ENCODE results near the gene SEMA4C.

Gene SEMA4C

GRCh38 chr2:96894151-96894531 lies 24.3 kb upstream of the SEMA4C start:
- no peak for TF ChIP-seq SPI1 (IDR thresholded peaks at IDR 0.05; ENCODE audit: borderline replicate concordance, low read depth)
- TF ChIP-seq REST (IDR thresholded peaks at IDR 0.05; ENCODE audit: insufficient replicate concordance, low read depth): no peak
- TF ChIP-seq POLR2AphosphoS5 (IDR thresholded peaks at IDR 0.05; ENCODE audit: low read depth): no peak
- TF ChIP-seq GABPA (IDR thresholded peaks at IDR 0.05; ENCODE audit: low read depth): no peak
- TF ChIP-seq CTCF (IDR thresholded peaks at IDR 0.05; ENCODE audit: insufficient read depth, low read length): no peak
- DNase-seq (ENCODE audit: low read depth in 1 of 2, low spot score in 1 of 2): no peak
- Histone ChIP-seq H3K4me3 (replicated peaks; ENCODE audit: insufficient read depth, low read length) (no peak overlapping the region), H3K27me3 (ENCODE audit: insufficient read depth, poor library complexity, severe bottlenecking) (peaks cover 3% of the 10 kb centered on the region), H3K27ac (replicated peaks) (no peak overlapping the region)

GRCh38 chr2:96893289-96894150 lies 23.6 kb upstream of the SEMA4C start:
- Histone ChIP-seq H3K27me3 (ENCODE audit: insufficient read depth, poor library complexity, severe bottlenecking) (peaks cover 3% of the 10 kb centered on the region), H3K4me3 (replicated peaks; ENCODE audit: insufficient read depth, low read length) (no peak overlapping the region), H3K27ac (replicated peaks) (no peak overlapping the region)
- TF ChIP-seq SPI1 (IDR thresholded peaks at IDR 0.05; ENCODE audit: borderline replicate concordance, low read depth) (no peak), REST (IDR thresholded peaks at IDR 0.05; ENCODE audit: insufficient replicate concordance, low read depth) (no peak), GABPA (IDR thresholded peaks at IDR 0.05; ENCODE audit: low read depth) (no peak), CTCF (IDR thresholded peaks at IDR 0.05; ENCODE audit: insufficient read depth, low read length) (no peak), POLR2AphosphoS5 (IDR thresholded peaks at IDR 0.05; ENCODE audit: low read depth) (no peak)
- no peak for DNase-seq (ENCODE audit: low read depth in 1 of 2, low spot score in 1 of 2)

- DNase-seq (ENCODE audit: low read depth in 1 of 2, low spot score in 1 of 2): no peak
- no peaks in the 10 kb centered on the region for H3K27me3 ChIP-seq (ENCODE audit: insufficient read depth, poor library complexity, severe bottlenecking)
- TF ChIP-seq CTCF (IDR thresholded peaks at IDR 0.05; ENCODE audit: insufficient read depth, low read length) (no peak), POLR2AphosphoS5 (IDR thresholded peaks at IDR 0.05; ENCODE audit: low read depth) (no peak), SPI1 (IDR thresholded peaks at IDR 0.05; ENCODE audit: borderline replicate concordance, low read depth) (no peak), REST (IDR thresholded peaks at IDR 0.05; ENCODE audit: insufficient replicate concordance, low read depth) (no peak), GABPA (IDR thresholded peaks at IDR 0.05; ENCODE audit: low read depth) (no peak)
- no peak overlapping the region for H3K27ac ChIP-seq (replicated peaks)
- no peak overlapping the region for H3K4me3 ChIP-seq (replicated peaks; ENCODE audit: insufficient read depth, low read length)
Measured at GRCh38 chr2:96891591-96892333, 21.9 kb upstream of the SEMA4C start.
